Ramos (cell line): ENCODE results near the gene SLC45A3.

Experiments
- in situ Hi-C: fragments of 300-500 bp; cut with MboI; formaldehyde crosslinking; loops from one replicate; pipeline ENCODE4 v1.14.3; 2022; ENCODE audit warnings: low sequenced_read_pairs; ENCODE audit not compliant: unreplicated experiment

The SLC45A3 gene

DNA sequence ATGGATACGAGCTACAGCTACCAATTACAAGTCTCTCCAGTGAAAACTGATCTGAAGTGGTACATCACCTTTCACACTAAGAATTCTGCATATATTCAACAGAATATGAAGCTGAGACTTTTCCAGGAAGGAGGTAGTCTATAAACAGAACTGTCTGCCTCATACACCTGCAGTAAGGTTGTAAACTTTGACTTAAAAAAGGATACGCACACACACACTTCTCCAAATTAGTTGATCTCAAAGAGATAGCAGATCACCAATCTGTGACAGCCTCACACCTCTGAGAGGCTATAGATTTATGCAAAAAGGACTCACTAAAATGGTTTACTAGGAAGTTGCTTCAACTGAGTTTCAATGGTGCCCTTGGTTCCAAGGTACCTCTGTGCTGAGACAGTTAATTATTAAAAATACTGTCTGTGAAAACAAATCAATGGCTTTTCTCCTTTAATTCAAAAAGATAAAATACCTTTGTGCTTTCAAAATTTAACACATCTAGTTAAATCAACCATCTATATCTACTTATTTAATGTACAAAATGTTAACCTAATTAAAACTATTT lies 66.4 kb downstream of the SLC45A3 start:
- in situ Hi-C loops, result no loop called here

DNA sequence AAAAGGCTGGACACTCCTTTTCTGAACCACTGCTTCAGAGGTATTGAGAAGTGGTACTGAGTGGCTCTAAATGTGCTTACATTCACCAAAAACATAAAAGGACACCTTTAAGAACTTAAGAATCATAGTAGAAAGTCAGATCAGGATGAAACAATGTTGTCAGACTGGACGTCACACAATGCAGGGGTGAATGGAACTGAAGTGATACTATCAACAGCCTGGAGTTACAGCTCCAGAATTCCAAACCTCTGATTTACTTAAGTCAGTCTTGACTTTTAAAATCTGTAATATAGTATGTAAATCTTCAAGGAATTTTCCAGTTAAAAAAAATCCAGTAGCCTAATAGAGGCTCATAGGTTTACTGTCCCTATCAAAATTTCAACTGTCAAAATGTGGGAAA lies 67.8 kb downstream of the SLC45A3 start:
- in situ Hi-C loops, result no loop called here

DNA sequence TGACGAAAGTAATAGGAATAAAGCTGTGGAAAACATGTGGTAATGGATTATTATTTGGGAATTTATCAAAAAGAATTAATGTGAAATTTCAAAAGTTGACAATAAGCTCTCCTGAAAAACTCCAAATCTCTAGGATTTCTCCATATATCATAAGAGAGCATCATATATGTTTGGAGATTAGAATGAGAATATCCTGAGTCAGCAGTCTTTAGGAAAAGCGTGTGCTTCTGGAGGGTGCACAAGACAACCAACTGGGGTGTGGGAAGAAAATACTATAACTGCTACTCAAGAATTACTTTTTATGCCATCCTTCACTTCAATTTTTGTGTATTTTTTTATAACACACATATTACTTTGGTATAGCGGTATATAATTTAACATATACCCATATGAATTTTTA lies 68.2 kb downstream of the SLC45A3 start:
- in situ Hi-C loops, result no loop called here

DNA sequence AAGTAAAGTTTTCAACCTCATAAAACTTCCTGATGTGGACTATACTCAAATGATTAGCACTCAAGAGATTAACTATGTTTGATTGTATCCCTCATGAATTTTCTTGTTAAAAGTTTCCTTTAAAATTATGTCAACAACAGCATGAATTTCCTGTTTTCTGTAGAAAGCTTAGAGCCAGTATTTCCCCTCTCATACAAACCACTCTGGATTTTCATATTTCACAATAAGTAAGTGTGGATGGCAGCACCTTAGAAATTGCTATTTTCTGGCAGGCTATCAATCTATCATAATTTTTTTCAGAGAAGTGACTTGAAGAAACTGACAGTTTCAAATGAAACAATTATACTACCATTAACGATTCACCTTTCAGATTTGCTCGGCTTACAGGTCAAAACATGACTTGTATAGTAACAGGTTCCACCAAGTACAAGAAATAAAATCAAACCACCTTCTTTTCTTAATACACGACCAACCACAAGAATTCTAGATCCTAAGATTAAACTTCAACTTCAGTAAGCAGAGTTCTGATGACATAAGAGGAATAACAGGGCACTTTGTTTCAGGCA lies 69.3 kb downstream of the SLC45A3 start:
- in situ Hi-C loops, result no loop called here

DNA sequence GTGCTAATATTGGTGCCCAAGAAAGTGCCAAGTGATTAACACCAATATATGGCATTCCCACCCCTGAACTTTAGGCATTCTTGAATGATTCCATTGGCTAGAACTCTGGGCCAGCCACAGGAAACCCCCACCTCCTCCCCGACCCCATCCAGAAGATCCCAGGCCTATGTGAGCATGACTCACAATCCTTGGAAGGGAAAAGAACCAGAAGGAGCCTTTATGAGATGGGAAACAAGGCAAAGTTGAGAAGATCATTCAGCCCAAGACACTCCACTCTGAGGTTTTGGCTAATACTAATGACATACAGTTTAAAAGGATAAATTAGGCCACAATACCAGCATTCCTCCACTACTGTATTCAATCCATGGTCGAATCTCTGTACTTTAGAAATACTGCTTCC lies 70.3 kb downstream of the SLC45A3 start:
- in situ Hi-C loops, result no loop called here
